Measurements from ENCODE around the gene VTCN1.

- TF ChIP-seq POU2F2 (IDR thresholded peaks at IDR 0.05; ENCODE audit: low read depth, low read length) (no peak), POLR2A (IDR thresholded peaks at IDR 0.05; ENCODE audit: low read depth, low read length) (no peak), POLR2AphosphoS5 (IDR thresholded peaks at IDR 0.05; ENCODE audit: low read depth, low read length) (no peak), TAF1 (IDR thresholded peaks at IDR 0.05; ENCODE audit: low read depth, low read length) (no peak)
Observed at GRCh38 chr1:117173006-117173405, 37.7 kb downstream of the VTCN1 start.
